DMS53 treated with DMSO at 0.1 percent for 48 hours (cell line): ENCODE measurements around the gene SDC4.

Experiments used
- DNase-seq: peaks from one replicate; lab custom pipeline; 2025; ENCODE audit not compliant: unreplicated experiment; lab: John Stamatoyannopoulos, UW

The SDC4 gene

GRCh38 chr20:45297786-45298497 lies 50.3 kb downstream of the SDC4 start:
- DNase-seq: no peak

- no peak for DNase-seq
Measured at GRCh38 chr20:45294659-45295058, 53.6 kb downstream of the SDC4 start.

- DNase-seq: no peak
Measured at GRCh38 chr20:45294003-45294368, 54.2 kb downstream of the SDC4 start.

- DNase-seq: peak; percentile 77
Measured at GRCh38 chr20:45293041-45294002, 54.9 kb downstream of the SDC4 start.

GRCh38 chr20:45292343-45292742 lies 55.9 kb downstream of the SDC4 start:
- DNase-seq: no peak

GRCh38 chr20:45291526-45291925 lies 56.7 kb downstream of the SDC4 start:
- no peak for DNase-seq

- peak; percentile 86 for DNase-seq
Measured at GRCh38 chr20:45290677-45291355, 57.4 kb downstream of the SDC4 start.

GRCh38 chr20:45289942-45290676 lies 58.1 kb downstream of the SDC4 start:
- DNase-seq: no peak

- no peak for DNase-seq
Measured at GRCh38 chr20:45288860-45289259, 59.4 kb downstream of the SDC4 start.

- no peak for DNase-seq
Measured at GRCh38 chr20:45288376-45288775, 59.8 kb downstream of the SDC4 start.

- no peak for DNase-seq
Measured at GRCh38 chr20:45283551-45284057, 64.6 kb downstream of the SDC4 start.

- DNase-seq: no peak
Measured at GRCh38 chr20:45282700-45283550, 65.3 kb downstream of the SDC4 start.

GRCh38 chr20:45279992-45280391 lies 68.2 kb downstream of the SDC4 start:
- no peak for DNase-seq

GRCh38 chr20:45275338-45275737 lies 72.9 kb downstream of the SDC4 start:
- DNase-seq: no peak
